Activated naive CD4-positive, alpha-beta T cell treated with anti-CD3 and anti-CD28 coated beads, Interleukin-2, amount 50 U/mL, for 72 hours (primary cell): ENCODE measurements around the gene UBE2L6. TPM values are rescaled to one million over a fixed set of nuclear protein-coding genes. Genes with fewer than 3 reads are reported as not detected.
A peak's percentile ranks its signal among the peaks of the same experiment; 100 is the strongest.

Experiments
- ATAC-seq, 2 donors: fragments of 150-1000 bp; cut with Tn5 transposase; 2 replicates each; pipeline ENCODE4 v1.10.0; 2021; ENCODE audit warnings: mild to moderate bottlenecking in 2 of 2, moderate library complexity in 2 of 2
- DNase-seq, 2 donors: peaks; one replicate each; pipeline ENCODE4 v3.0.0; 2021 to 2022; ENCODE audit warnings: low spot score in 2 of 2
- H3K27ac Mint-ChIP-seq, 2 donors: one replicate each; pipeline ENCODE4 v1.8.0; 2022; ENCODE audit warnings: mild to moderate bottlenecking in 2 of 2, mixed read lengths in 2 of 2
- H3K36me3 Mint-ChIP-seq, 2 donors: one replicate each; pipeline ENCODE4 v1.8.0; 2022; ENCODE audit warnings: mixed read lengths in 2 of 2
- H3K9me3 Mint-ChIP-seq, 2 donors: one replicate each; pipeline ENCODE4 v1.8.0; 2022; ENCODE audit warnings: mixed read lengths in 2 of 2
- total RNA-seq, 2 donors: library from RNA; stranded (reverse); gene quantifications; one replicate each; pipeline ENCODE4 v1.2.3, GENCODE V29; 2022

UBE2L6 gene
- total RNA-seq, 2 donors from 2014 or later: 122 to 188 TPM

GRCh38 chr11:57515332-57516060, 52.0 kb downstream of the UBE2L6 start, which contains the start of gene SLC43A1:
Gene SLC43A1, minus strand, starts transcription at chr11:57515702. Its CDS starts 1,591 bp downstream, at chr11:57514111.
- Mint-ChIP-seq H3K27ac (peak within 1 kb of the TSS; percentile 84 to 94), H3K36me3 (peaks cover 10% of the 10 kb centered on the region in 2 donors), H3K9me3 (no peaks in the 10 kb centered on the region)
- peak; percentile 59 to 64 for ATAC-seq
- peak; percentile 36 to 61 for DNase-seq

GRCh38 chr11:57514538-57515331, 52.7 kb downstream of the UBE2L6 start:
- DNase-seq: peak; percentile 53 to 70
- Mint-ChIP-seq H3K9me3 (no peaks in the 10 kb centered on the region), H3K27ac (peak overlapping the region; percentile 84 to 94), H3K36me3 (peaks cover 10% of the 10 kb centered on the region in 2 donors)
- peak; percentile 62 to 66 for ATAC-seq

GRCh38 chr11:57513911-57514537, 53.4 kb downstream of the UBE2L6 start:
- peak; percentile 24 to 60 for DNase-seq
- no peaks in the 10 kb centered on the region for H3K9me3 Mint-ChIP-seq
- peaks cover 10% of the 10 kb centered on the region in 2 donors for H3K36me3 Mint-ChIP-seq
- H3K27ac Mint-ChIP-seq: peak overlapping the region; percentile 84 to 94
- ATAC-seq: peak; percentile 44 to 59

DNA sequence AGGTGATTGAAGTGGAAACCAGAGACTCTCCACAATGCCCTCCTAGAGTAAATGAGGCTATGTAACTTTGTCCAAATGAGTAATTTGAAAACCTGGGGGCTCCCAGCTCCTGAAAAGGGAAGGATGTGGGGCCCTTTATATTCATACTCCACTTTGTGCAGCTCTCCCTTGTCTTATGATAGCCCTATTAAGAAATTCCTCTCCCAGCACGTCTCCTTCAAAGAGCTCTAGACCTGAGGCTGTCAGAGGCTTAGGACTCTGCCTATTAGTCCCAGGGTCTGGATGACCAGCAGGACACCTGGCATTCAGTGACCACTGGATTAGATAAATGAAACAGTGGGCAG, 54.0 kb downstream of the UBE2L6 start:
- Mint-ChIP-seq H3K9me3 (no peaks in the 10 kb centered on the region), H3K36me3 (peaks cover 10% of the 10 kb centered on the region in 2 donors), H3K27ac (peak overlapping the region in 1 of 2 donors; percentile 23)
- ATAC-seq (no peak), DNase-seq (no peak)

DNA sequence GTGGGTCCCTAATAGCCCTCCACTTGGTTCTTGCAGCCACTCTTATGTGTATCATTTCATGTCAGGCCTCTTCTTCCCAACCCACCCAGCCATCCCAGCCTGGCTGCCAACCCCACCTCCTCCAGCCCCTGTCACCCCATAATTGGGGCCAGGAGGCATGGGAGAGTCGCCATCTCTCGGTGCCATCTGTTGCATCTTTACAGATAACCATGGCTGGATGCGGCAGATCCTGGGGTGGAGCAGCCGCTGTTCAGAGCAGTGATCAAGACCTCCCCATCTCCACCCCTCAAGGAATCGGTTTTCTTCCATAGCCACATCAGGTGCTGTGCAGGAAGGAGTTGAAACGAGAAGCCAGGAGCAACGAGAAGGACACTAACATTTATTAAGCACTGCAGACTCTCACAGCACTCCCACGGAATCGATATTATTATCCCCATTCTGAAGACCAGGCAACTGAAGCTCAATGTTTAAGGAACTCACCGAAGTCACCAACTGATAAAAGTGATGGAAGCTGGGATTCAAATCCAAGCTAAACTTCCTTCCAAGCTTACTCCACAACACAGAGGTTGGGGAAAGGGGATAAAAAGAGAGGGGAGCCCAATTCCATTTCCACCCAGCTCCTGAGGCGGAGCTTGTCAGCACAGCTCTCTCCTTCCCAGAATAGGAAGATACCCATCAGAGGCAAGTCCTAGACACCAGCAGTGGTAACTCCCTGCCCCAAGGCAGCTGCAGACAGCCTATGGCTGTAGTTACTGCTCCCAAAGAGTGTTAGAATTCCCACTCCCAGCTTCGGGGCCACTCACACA, 54.6 kb downstream of the UBE2L6 start:
- ATAC-seq: no peak
- peak overlapping the region in 1 of 2 donors; percentile 23 for H3K27ac Mint-ChIP-seq
- peaks cover 10% of the 10 kb centered on the region in 2 donors for H3K36me3 Mint-ChIP-seq

DNA sequence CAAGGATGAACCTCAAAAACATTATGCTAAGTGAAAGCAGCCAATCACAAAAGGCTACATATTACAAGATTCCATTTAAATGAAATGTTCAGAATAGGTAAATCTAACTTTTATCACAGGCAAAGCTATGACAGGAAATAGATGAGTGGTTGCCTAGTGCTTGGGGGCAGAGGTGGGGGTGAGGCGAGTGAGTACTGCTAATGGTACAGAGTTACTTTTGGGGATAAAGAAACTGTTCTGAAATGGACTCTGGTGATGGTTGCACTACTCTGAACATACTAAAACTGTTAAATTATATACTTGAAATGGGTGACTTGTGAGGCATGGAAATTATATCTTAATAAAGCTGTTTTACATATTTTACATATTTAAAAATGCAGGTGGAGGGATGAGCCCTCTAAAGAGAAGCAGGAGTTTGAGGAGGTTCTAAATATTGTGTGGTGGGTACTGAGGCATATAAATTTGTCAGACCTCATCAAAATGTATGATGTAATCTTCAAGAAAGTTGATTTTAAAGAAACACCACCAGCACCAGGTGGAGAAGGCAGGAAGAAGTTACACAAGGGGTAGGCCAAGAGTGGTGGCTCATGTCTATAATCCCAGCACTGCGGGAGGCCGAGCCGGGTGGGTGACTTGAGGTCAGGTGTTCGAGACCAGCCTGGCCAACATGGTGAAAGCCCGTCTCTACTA, 55.6 kb downstream of the UBE2L6 start:
- no peak overlapping the region for H3K27ac Mint-ChIP-seq
- DNase-seq (no peak), ATAC-seq (no peak)
- H3K36me3 Mint-ChIP-seq: peaks cover 10% of the 10 kb centered on the region in 2 donors
- H3K9me3 Mint-ChIP-seq: no peaks in the 10 kb centered on the region

More for the DNA sequence above, 54.6 kb downstream of the UBE2L6 start:
- DNase-seq: no peak
- H3K9me3 Mint-ChIP-seq: no peaks in the 10 kb centered on the region

- ATAC-seq (no peak), DNase-seq (no peak)
- Mint-ChIP-seq H3K27ac (no peak overlapping the region), H3K36me3 (no peaks in the 10 kb centered on the region), H3K9me3 (no peaks in the 10 kb centered on the region)
Measured at GRCh38 chr11:57508341-57509170, 58.9 kb downstream of the UBE2L6 start.

DNA sequence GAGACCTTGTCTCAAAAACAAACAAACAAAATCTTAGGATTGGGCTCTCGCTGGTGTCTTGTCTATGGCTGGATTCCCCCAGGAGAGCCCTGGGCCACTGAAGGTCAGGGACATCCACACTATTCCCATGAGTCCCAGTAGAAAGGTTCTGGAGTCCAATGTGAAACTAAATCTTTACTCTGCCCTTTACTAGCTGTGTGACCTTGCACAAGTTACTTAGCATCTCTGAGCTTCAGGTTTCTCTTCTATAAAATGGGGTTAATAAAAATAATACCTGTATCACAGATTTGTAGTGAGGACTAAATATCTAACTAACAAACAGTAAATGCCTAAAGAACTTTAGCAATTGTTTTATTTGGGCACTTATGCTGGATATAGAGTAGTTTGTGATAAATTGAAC, 61.0 kb downstream of the UBE2L6 start:
- no peaks in the 10 kb centered on the region for H3K36me3 Mint-ChIP-seq
- ATAC-seq (no peak), DNase-seq (no peak)
- no peak overlapping the region for H3K27ac Mint-ChIP-seq
- no peaks in the 10 kb centered on the region for H3K9me3 Mint-ChIP-seq

- Mint-ChIP-seq H3K27ac (no peak overlapping the region), H3K36me3 (peaks cover 6 to 8% of the 10 kb centered on the region in 2 donors), H3K9me3 (no peaks in the 10 kb centered on the region)
- no peak for ATAC-seq
- no peak for DNase-seq
Measured at GRCh38 chr11:57504511-57504910, 63.0 kb downstream of the UBE2L6 start.

GRCh38 chr11:57502870-57503269, 64.6 kb downstream of the UBE2L6 start:
- peaks cover 6 to 8% of the 10 kb centered on the region in 2 donors for H3K36me3 Mint-ChIP-seq
- DNase-seq (no peak), ATAC-seq (no peak)
- no peaks in the 10 kb centered on the region for H3K9me3 Mint-ChIP-seq
- H3K27ac Mint-ChIP-seq: no peak overlapping the region

DNA sequence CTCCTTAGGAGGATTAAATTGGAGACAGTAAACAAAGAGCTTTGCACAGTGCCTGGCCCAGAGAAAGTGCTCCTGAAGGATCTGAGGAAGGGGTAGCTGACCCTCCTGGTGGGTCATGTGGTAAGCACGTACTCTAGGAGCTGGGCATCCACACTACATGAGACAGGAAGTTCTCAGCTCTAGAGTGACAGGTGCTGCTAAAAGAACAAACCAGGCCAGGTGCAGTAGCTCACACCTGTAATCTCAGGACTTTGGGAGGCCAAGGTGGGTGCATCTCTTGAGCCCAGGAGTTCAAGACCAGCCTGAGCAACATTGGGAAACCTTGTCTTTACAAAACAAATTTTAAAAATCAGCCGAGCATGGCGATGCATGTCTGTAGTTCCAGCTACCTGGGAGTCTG, 65.1 kb downstream of the UBE2L6 start:
- Mint-ChIP-seq H3K9me3 (no peaks in the 10 kb centered on the region), H3K27ac (no peak overlapping the region), H3K36me3 (peaks cover 6 to 8% of the 10 kb centered on the region in 2 donors)
- no peak for DNase-seq
- no peak for ATAC-seq

- DNase-seq (no peak), ATAC-seq (no peak)
- Mint-ChIP-seq H3K36me3 (peaks cover 6 to 8% of the 10 kb centered on the region in 2 donors), H3K9me3 (no peaks in the 10 kb centered on the region), H3K27ac (peak overlapping the region in 1 of 2 donors; percentile 36)
Measured at GRCh38 chr11:57501953-57502352, 65.5 kb downstream of the UBE2L6 start.
